SU-DHL-6 (cell line): Measurements from ENCODE around the gene TTC36.

Experiments
- CTCF ChIP-seq: fragments of 200-600 bp; sonication (generic); IDR thresholded peaks from one replicate; pipeline ENCODE4 v1.5.1; 2017; ENCODE audit warnings: antibody characterized with exemption, mild to moderate bottlenecking, low read length, moderate library complexity; ENCODE audit not compliant: insufficient read depth, poor library complexity, severe bottlenecking
- EZH2phosphoT487 ChIP-seq: fragments of 200-600 bp; sonication (generic), shearing (Covaris generic); conservative IDR thresholded peaks from 2 replicates; pipeline ENCODE4 v1.6.1; 2018; ENCODE audit warnings: mild to moderate bottlenecking, antibody characterized with exemption, low read length, moderate library complexity, mixed read lengths

- TF ChIP-seq CTCF (no peak), EZH2phosphoT487 (no peak)
These were observed 5.8 kb downstream of the TTC36 start for GRCh38 chr11:118532852-118533768.
